GM23338 (cell line): ENCODE results near the gene DLX3.

Experiments used
- CTCF ChIP-seq, 2 experiments: fragments of 200-600 bp in 1 of 2; sonication (generic) in 1 of 2; conservative IDR thresholded peaks; 2 replicates each; pipeline versions ENCODE4 v1.5.1 to v1.6.1; 2016 to 2017; ENCODE audit warnings: antibody characterized with exemption in 2 of 2, low read depth in 2 of 2, mild to moderate bottlenecking in 2 of 2, moderate library complexity in 1 of 2
- ETS1 ChIP-seq: IDR thresholded peaks from 2 replicates; pipeline ENCODE4 v1.6.1; 2016; ENCODE audit warnings: antibody characterized with exemption
- EZH2 ChIP-seq: fragments of 200-600 bp; sonication (generic); IDR thresholded peaks from one replicate; pipeline ENCODE4 v1.8.0; 2017; ENCODE audit warnings: antibody characterized with exemption, mild to moderate bottlenecking, low read depth; ENCODE audit not compliant: unreplicated experiment
- POLR2AphosphoS5 ChIP-seq: IDR thresholded peaks from 2 replicates; pipeline ENCODE4 v1.6.1; 2016; ENCODE audit warnings: antibody characterized with exemption, low read depth
- REST ChIP-seq: IDR thresholded peaks from one replicate; pipeline ENCODE4 v1.6.1; 2018; ENCODE audit warnings: antibody characterized with exemption; ENCODE audit not compliant: unreplicated experiment
- ZNF331 ChIP-seq: fragments of 250-450 bp; sonication (Bioruptor Pico); IDR thresholded peaks from 2 replicates; pipeline ENCODE4 v1.5.0; 2020; ENCODE audit warnings: low read depth, mild to moderate bottlenecking, moderate library complexity

- no peak for TF ChIP-seq CTCF (conservative IDR thresholded peaks at IDR 0.05; ENCODE audit: low read depth in 2 of 2)
- TF ChIP-seq EZH2 = peak; percentile 84
- TF ChIP-seq ETS1 = no peak
- TF ChIP-seq POLR2AphosphoS5 = no peak
- TF ChIP-seq ZNF331 (CRISPR knock-in tag) = no peak
- no peak for TF ChIP-seq REST
These were observed 31.3 kb downstream of the DLX3 start for GRCh38 chr17:49963626-49964302.
